GM23338 (cell line): ENCODE results near the gene IQCE.

Experiments used
- CTCF ChIP-seq, 2 experiments: fragments of 200-600 bp in 1 of 2; sonication (generic) in 1 of 2; conservative IDR thresholded peaks; 2 replicates each; pipeline versions ENCODE4 v1.5.1 to v1.6.1; 2016 to 2017; ENCODE audit warnings: antibody characterized with exemption in 2 of 2, low read depth in 2 of 2, mild to moderate bottlenecking in 2 of 2, moderate library complexity in 1 of 2
- EZH2 ChIP-seq: fragments of 200-600 bp; sonication (generic); IDR thresholded peaks from one replicate; pipeline ENCODE4 v1.8.0; 2017; ENCODE audit warnings: antibody characterized with exemption, mild to moderate bottlenecking, low read depth; ENCODE audit not compliant: unreplicated experiment
- EZH2phosphoT487 ChIP-seq: fragments of 200-600 bp; sonication (generic); IDR thresholded peaks from one replicate; pipeline ENCODE4 v1.8.1; 2018; ENCODE audit warnings: antibody characterized with exemption; ENCODE audit not compliant: unreplicated experiment
- JUNB ChIP-seq: IDR thresholded peaks from one replicate; pipeline ENCODE4 v1.6.1; 2016; ENCODE audit warnings: antibody characterized with exemption; ENCODE audit not compliant: unreplicated experiment
- NANOG ChIP-seq: IDR thresholded peaks from 2 replicates; pipeline ENCODE4 v1.6.1; 2016; ENCODE audit warnings: antibody characterized with exemption, borderline replicate concordance
- POLR2AphosphoS5 ChIP-seq: IDR thresholded peaks from 2 replicates; pipeline ENCODE4 v1.6.1; 2016; ENCODE audit warnings: antibody characterized with exemption, low read depth

- TF ChIP-seq EZH2phosphoT487 (no peak), CTCF (conservative IDR thresholded peaks at IDR 0.05; ENCODE audit: low read depth in 2 of 2) (no peak), NANOG (no peak), EZH2 (no peak), POLR2AphosphoS5 (no peak), JUNB (no peak)
Measured at GRCh38 chr7:2566348-2566889, 7.6 kb downstream of the IQCE start.
